Hepatocyte (in vitro differentiated cells): ENCODE measurements around the gene PRKCA.

ENCODE experiments used
- EZH2 ChIP-seq: fragments of 200-600 bp; sonication (generic); IDR thresholded peaks from 2 replicates; pipeline ENCODE4 v1.6.1; 2016; ENCODE audit warnings: antibody characterized with exemption, mild to moderate bottlenecking, borderline replicate concordance
- TF ChIP-seq, protein P1 (sequence below): fragments of 200-600 bp; sonication (generic); IDR thresholded peaks from 2 replicates; pipeline ENCODE4 v1.5.1; 2016; ENCODE audit warnings: antibody characterized with exemption, mild to moderate bottlenecking; ENCODE audit not compliant: poor library complexity

DNA sequence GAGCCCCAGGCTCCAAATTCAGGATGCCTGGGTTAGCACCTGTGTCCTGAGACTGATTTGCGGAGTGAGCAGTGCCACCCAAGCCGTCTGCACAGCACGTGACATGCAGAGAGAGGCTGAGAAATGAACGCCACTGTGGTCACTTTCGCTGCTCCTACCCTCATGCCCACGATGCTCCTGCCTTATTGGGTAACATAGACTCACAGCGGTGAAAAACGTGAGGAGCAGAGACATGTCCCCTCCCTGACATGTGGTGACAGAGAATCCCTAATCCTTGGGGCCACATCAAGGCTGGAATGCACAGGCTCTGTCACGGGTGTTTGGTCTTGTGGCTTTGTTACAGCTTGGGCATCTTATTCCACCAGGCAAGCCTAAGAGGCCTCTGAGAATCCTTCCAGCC, 480.4 kb downstream of the PRKCA start:
- TF ChIP-seq, protein P1, sequence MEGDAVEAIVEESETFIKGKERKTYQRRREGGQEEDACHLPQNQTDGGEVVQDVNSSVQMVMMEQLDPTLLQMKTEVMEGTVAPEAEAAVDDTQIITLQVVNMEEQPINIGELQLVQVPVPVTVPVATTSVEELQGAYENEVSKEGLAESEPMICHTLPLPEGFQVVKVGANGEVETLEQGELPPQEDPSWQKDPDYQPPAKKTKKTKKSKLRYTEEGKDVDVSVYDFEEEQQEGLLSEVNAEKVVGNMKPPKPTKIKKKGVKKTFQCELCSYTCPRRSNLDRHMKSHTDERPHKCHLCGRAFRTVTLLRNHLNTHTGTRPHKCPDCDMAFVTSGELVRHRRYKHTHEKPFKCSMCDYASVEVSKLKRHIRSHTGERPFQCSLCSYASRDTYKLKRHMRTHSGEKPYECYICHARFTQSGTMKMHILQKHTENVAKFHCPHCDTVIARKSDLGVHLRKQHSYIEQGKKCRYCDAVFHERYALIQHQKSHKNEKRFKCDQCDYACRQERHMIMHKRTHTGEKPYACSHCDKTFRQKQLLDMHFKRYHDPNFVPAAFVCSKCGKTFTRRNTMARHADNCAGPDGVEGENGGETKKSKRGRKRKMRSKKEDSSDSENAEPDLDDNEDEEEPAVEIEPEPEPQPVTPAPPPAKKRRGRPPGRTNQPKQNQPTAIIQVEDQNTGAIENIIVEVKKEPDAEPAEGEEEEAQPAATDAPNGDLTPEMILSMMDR, result no peak
- TF ChIP-seq EZH2, result no peak
